BLaER1 (cell line): ENCODE measurements around the gene MAP3K3.

ENCODE experiments used
- H3K27ac ChIP-seq: shearing (Covaris generic); formaldehyde crosslinking; 2 replicates; pipeline ENCODE4 v1.8.1; 2022
- H3K27me3 ChIP-seq: shearing (Covaris generic); formaldehyde crosslinking; 2 replicates; pipeline ENCODE4 v1.8.1; 2022
- H3K36me3 ChIP-seq: shearing (Covaris generic); formaldehyde crosslinking; 2 replicates; pipeline ENCODE4 v1.8.1; 2022
- H3K4me1 ChIP-seq: shearing (Covaris generic); formaldehyde crosslinking; 2 replicates; pipeline ENCODE4 v1.8.1; 2022
- H3K4me2 ChIP-seq: shearing (Covaris generic); formaldehyde crosslinking; 2 replicates; pipeline ENCODE4 v1.8.1; 2022
- H3K4me3 ChIP-seq: shearing (Covaris generic); formaldehyde crosslinking; 2 replicates; pipeline ENCODE4 v1.8.1; 2022
- H3K9ac ChIP-seq: shearing (Covaris generic); formaldehyde crosslinking; 2 replicates; pipeline ENCODE4 v1.8.1; 2022
- H3K9me3 ChIP-seq: shearing (Covaris generic); formaldehyde crosslinking; 2 replicates; pipeline ENCODE4 v1.8.1; 2022
- H4K20me1 ChIP-seq: shearing (Covaris generic); formaldehyde crosslinking; 2 replicates; pipeline ENCODE4 v1.8.1; 2022
- Cebpa-rat ChIP-seq: shearing (Covaris generic); IDR thresholded peaks from 2 replicates; pipeline ENCODE4 v1.8.1; 2022

Gene MAP3K3

GRCh38 chr17:63697341-63698286 is 75.4 kb downstream of the MAP3K3 start:
- TF ChIP-seq Cebpa-rat = no peak
- peaks cover 55% of the 10 kb centered on the region for H4K20me1 ChIP-seq
- H3K27ac ChIP-seq = peak overlapping the region; percentile 100
- H3K36me3 ChIP-seq = peaks cover 33% of the 10 kb centered on the region
- H3K4me1 ChIP-seq = peaks cover 79% of the 10 kb centered on the region
- peak overlapping the region; percentile 97 for H3K9ac ChIP-seq
- peak overlapping the region; percentile 78 for H3K4me3 ChIP-seq
- no peaks in the 10 kb centered on the region for H3K9me3 ChIP-seq
- H3K27me3 ChIP-seq = no peaks in the 10 kb centered on the region
- peak overlapping the region; percentile 100 for H3K4me2 ChIP-seq

- H3K9ac ChIP-seq = peak overlapping the region; percentile 97
- H3K9me3 ChIP-seq = no peaks in the 10 kb centered on the region
- peak overlapping the region; percentile 100 for H3K4me2 ChIP-seq
- H3K4me1 ChIP-seq = peaks cover 87% of the 10 kb centered on the region
- no peak for TF ChIP-seq Cebpa-rat
- peak overlapping the region; percentile 78 for H3K4me3 ChIP-seq
- peaks cover 33% of the 10 kb centered on the region for H3K36me3 ChIP-seq
- H3K27ac ChIP-seq = peak overlapping the region; percentile 100
- H4K20me1 ChIP-seq = peaks cover 62% of the 10 kb centered on the region
- no peaks in the 10 kb centered on the region for H3K27me3 ChIP-seq
Measured at GRCh38 chr17:63698381-63698885, 76.2 kb downstream of the MAP3K3 start.

GRCh38 chr17:63698886-63699637 is 76.8 kb downstream of the MAP3K3 start:
- Histone ChIP-seq H3K27ac (peak overlapping the region; percentile 100), H3K27me3 (no peaks in the 10 kb centered on the region), H3K4me1 (peaks cover 88% of the 10 kb centered on the region), H3K9ac (peak overlapping the region; percentile 97), H3K36me3 (peaks cover 33% of the 10 kb centered on the region), H4K20me1 (peaks cover 62% of the 10 kb centered on the region), H3K4me3 (peak overlapping the region; percentile 78), H3K4me2 (peak overlapping the region; percentile 100), H3K9me3 (no peaks in the 10 kb centered on the region)
- TF ChIP-seq Cebpa-rat = no peak

- peak within 1 kb of the TSS; percentile 100 for H3K4me2 ChIP-seq
- H4K20me1 ChIP-seq = peaks cover 60% of the 10 kb centered on the region
- peak within 1 kb of the TSS; percentile 78 for H3K4me3 ChIP-seq
Measured at GRCh38 chr17:63699638-63700527, 77.7 kb downstream of the MAP3K3 start, which contains the start of gene LIMD2. LIMD2 (minus strand) TSS chr17:63700125; CDS start chr17:63699298, 827 bp downstream.

GRCh38 chr17:63700528-63701455 is 78.6 kb downstream of the MAP3K3 start:
- peak overlapping the region; percentile 100 for H3K27ac ChIP-seq
- no peak for TF ChIP-seq Cebpa-rat
- peaks cover 67% of the 10 kb centered on the region for H4K20me1 ChIP-seq
- H3K4me2 ChIP-seq = peak overlapping the region; percentile 100
- peaks cover 85% of the 10 kb centered on the region for H3K4me1 ChIP-seq
- H3K4me3 ChIP-seq = peak overlapping the region; percentile 78
- H3K9me3 ChIP-seq = no peaks in the 10 kb centered on the region
- H3K9ac ChIP-seq = peak overlapping the region; percentile 97
- H3K27me3 ChIP-seq = no peaks in the 10 kb centered on the region
- peaks cover 43% of the 10 kb centered on the region for H3K36me3 ChIP-seq

More at GRCh38 chr17:63699638-63700527, 77.7 kb downstream of the MAP3K3 start, which contains the start of gene LIMD2:
- Histone ChIP-seq H3K36me3 (peaks cover 33% of the 10 kb centered on the region), H3K9me3 (no peaks in the 10 kb centered on the region), H3K27me3 (no peaks in the 10 kb centered on the region), H3K4me1 (peaks cover 85% of the 10 kb centered on the region), H3K9ac (peak within 1 kb of the TSS; percentile 97), H3K27ac (peak within 1 kb of the TSS; percentile 100)
- TF ChIP-seq Cebpa-rat = no peak

GRCh38 chr17:63701456-63701820 is 79.2 kb downstream of the MAP3K3 start:
- Histone ChIP-seq H3K4me3 (peak overlapping the region; percentile 78), H3K27ac (peak overlapping the region; percentile 100), H3K36me3 (peaks cover 44% of the 10 kb centered on the region), H3K27me3 (no peaks in the 10 kb centered on the region), H3K9ac (peak overlapping the region; percentile 97), H3K4me2 (peak overlapping the region; percentile 100), H4K20me1 (peaks cover 67% of the 10 kb centered on the region), H3K9me3 (no peaks in the 10 kb centered on the region), H3K4me1 (peaks cover 85% of the 10 kb centered on the region)
- no peak for TF ChIP-seq Cebpa-rat

- Histone ChIP-seq H3K36me3 (peaks cover 46% of the 10 kb centered on the region), H3K4me3 (peak overlapping the region; percentile 78), H3K9ac (peak overlapping the region; percentile 97)
Measured at GRCh38 chr17:63701868-63702720, 79.9 kb downstream of the MAP3K3 start.

GRCh38 chr17:63702721-63703015 is 80.5 kb downstream of the MAP3K3 start:
- Histone ChIP-seq H3K4me2 (peak overlapping the region; percentile 100), H3K27ac (peak overlapping the region; percentile 65; the same call in 1 of the 2 replicates), H3K36me3 (peaks cover 48% of the 10 kb centered on the region), H3K4me3 (peak overlapping the region; percentile 78), H4K20me1 (peaks cover 64% of the 10 kb centered on the region), H3K27me3 (no peaks in the 10 kb centered on the region), H3K4me1 (peaks cover 82% of the 10 kb centered on the region), H3K9ac (peak overlapping the region; percentile 69), H3K9me3 (no peaks in the 10 kb centered on the region)
- TF ChIP-seq Cebpa-rat = no peak

More at GRCh38 chr17:63701868-63702720, 79.9 kb downstream of the MAP3K3 start:
- no peaks in the 10 kb centered on the region for H3K27me3 ChIP-seq
- peak overlapping the region; percentile 100 for H3K4me2 ChIP-seq
- TF ChIP-seq Cebpa-rat = no peak
- H3K27ac ChIP-seq = peak overlapping the region; percentile 100
- peaks cover 67% of the 10 kb centered on the region for H4K20me1 ChIP-seq
- H3K9me3 ChIP-seq = no peaks in the 10 kb centered on the region
- H3K4me1 ChIP-seq = peaks cover 85% of the 10 kb centered on the region
